SU-DHL-6 (cell line): Measurements from ENCODE around the gene OPHN1.

ENCODE experiments used
- EZH2phosphoT487 ChIP-seq: fragments of 200-600 bp; sonication (generic), shearing (Covaris generic); conservative IDR thresholded peaks from 2 replicates; pipeline ENCODE4 v1.6.1; 2018; ENCODE audit warnings: mild to moderate bottlenecking, antibody characterized with exemption, low read length, moderate library complexity, mixed read lengths
- TF ChIP-seq, protein P1 (sequence below): fragments of 200-600 bp; sonication (generic); IDR thresholded peaks from one replicate; pipeline ENCODE4 v1.5.1; 2017; ENCODE audit warnings: antibody characterized with exemption, mild to moderate bottlenecking, low read length, moderate library complexity; ENCODE audit not compliant: insufficient read depth, poor library complexity, severe bottlenecking

DNA sequence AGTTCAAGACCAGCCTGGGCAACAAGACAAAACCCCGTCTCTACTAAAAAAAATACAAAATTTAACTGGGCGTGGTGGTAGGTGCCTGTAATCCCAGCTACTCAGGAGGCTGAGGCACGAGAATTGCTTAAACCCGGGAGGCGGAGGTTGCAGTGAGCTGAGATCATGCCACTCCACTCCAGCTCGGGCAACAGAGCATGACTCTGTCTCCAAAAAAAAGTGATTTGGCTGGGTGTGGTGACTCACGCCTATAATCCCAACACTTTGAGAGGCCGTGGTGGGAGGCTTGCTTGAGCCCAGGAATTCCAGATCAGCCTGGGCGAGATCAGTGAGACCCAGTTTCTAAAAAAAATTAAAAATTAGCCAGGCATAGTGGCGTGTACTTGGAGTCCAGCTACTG lies 4.1 kb downstream of the OPHN1 start:
- TF ChIP-seq EZH2phosphoT487: no peak
- TF ChIP-seq, protein P1, sequence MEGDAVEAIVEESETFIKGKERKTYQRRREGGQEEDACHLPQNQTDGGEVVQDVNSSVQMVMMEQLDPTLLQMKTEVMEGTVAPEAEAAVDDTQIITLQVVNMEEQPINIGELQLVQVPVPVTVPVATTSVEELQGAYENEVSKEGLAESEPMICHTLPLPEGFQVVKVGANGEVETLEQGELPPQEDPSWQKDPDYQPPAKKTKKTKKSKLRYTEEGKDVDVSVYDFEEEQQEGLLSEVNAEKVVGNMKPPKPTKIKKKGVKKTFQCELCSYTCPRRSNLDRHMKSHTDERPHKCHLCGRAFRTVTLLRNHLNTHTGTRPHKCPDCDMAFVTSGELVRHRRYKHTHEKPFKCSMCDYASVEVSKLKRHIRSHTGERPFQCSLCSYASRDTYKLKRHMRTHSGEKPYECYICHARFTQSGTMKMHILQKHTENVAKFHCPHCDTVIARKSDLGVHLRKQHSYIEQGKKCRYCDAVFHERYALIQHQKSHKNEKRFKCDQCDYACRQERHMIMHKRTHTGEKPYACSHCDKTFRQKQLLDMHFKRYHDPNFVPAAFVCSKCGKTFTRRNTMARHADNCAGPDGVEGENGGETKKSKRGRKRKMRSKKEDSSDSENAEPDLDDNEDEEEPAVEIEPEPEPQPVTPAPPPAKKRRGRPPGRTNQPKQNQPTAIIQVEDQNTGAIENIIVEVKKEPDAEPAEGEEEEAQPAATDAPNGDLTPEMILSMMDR: no peak
